GM21423 (cell line): ENCODE data around the gene PRKAB1.
"Not testable (repeated sequence)": the region's sequence is repeated elsewhere in the genome, so short reads cannot be mapped to it uniquely, and the experiment has no call there.

Source experiments
- ATAC-seq: cut with Tn5 transposase; IDR thresholded peaks from one replicate; pipeline ENCODE4 v1.9.1; 2021; ENCODE audit warnings: mild to moderate bottlenecking, moderate library complexity; ENCODE audit not compliant: unreplicated experiment

PRKAB1 gene

DNA sequence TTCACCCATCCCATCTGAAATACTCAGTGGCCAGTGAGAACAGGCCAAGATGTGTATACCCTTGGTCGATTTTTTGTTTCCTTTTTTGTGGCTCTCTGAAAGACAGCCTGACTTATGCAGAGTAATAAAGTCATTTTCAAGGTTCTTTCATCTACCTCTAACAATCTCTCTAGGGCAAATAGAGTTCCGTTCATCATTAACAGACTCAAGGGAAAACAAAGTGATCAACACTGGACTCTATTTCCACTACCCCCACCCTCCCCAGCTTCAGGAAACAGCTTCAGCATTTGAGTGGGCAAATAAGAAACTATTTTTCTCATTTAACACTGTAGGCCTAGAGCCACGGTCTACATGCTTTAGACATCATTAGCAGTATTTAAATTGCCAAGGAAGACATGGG, 15.9 kb downstream of the PRKAB1 start:
- ATAC-seq: no peak

DNA sequence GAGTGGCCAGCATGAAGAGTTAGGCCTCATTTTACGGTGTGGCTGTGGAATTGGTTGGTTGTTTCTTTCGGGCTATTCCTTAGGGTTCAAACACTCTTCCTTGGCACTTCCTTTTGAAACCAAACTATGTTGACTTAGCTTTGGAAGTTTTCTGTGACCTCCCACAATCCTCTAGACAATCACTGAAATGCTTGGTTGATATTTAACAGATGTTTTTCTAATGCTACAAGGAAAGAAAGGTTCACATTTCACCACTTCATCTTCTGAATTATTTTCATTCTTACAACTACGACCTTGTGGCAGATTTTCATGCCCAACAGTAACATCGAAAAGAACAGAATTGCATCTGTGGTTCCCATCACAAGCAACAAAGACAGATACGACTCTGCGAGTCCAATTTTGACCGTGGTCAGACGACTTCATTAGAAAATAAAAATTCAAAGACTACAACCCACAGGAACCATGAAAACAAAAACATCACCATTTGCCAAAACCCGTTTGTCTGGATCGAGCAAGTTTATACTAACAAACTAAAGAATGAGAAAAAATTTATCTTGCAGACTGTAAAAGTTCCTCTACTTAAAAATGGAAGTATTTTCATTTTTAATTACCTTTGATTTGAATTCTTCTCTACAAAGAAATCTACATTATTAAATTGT, 16.9 kb downstream of the PRKAB1 start:
- no peak for ATAC-seq

DNA sequence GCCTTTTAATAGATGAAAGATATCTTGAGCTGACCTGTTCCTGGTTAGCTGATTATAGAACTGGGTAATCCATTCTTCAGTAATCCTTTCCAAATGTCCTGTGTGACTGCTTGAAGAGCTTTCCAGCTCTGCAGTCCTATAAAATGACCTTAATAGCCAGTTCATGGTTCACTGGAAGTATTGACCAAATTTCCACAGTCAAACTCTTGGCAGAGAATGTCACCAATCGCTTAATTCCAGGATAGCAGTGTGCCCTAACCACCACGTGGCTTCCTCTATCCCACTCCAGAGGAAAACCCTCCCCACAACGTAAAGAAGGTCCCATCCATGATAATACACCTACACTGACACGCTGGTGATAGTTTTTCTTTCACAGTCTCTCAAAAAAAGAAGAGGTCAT, 17.4 kb downstream of the PRKAB1 start:
- no peak for ATAC-seq

DNA sequence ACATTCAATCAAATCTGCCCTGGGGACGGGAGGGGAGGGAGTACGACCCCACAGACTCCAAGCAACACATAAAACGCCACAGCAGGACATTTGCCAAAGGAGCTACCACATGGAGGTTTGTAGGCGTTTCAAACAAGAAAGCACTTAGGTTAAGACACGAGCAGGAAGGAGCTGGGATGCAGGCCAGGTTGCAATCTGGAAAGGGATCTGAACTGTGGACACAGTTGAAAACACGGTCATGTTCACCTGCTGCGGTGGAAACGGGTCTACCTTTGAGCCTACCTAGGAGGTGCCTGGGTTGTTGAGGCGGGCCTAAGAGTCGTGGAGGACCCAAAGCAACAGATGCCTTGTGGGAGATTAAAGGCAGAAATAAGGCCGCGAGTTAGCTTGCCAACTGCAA, 18.4 kb downstream of the PRKAB1 start:
- ATAC-seq: no peak

DNA sequence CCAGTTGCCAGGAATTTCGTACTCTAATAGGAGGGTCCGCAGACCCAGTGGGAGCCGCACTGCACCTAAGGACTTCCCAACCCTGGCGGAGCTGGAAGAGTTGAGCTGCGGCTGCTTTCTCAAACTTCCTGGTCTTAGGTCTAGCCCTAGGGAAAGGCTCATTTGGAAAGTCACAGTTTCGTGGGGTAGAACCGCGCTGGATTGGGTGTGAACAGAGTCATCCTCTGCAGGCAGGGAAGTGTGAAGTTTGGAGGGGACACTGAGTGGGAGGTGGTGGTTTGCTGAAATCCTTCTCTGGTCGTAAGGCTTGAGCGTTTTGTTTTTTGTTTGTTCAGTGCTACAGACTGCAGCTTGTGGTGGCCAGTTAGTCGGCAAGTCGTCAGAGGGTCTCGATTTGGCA, 18.8 kb downstream of the PRKAB1 start:
- ATAC-seq: no peak

DNA sequence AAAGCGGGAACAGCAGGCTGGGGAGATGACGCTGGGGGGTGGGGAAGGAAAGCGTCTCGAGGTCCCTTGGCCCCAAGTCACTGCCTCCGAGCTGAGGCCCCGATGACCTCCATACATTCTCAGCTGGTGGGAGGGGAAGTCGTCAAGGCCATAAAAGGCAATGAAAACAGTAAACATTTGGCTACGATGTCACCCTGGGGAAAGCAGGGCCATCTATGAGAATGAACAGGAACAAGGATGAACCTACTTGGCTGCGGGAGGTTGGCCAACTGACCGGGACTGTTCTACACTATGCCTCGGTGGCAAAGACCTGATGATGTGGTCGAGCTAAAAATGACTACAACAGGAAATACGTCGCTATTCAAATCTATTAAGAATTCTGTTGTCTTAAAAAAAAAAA, 19.5 kb downstream of the PRKAB1 start:
- no peak for ATAC-seq

DNA sequence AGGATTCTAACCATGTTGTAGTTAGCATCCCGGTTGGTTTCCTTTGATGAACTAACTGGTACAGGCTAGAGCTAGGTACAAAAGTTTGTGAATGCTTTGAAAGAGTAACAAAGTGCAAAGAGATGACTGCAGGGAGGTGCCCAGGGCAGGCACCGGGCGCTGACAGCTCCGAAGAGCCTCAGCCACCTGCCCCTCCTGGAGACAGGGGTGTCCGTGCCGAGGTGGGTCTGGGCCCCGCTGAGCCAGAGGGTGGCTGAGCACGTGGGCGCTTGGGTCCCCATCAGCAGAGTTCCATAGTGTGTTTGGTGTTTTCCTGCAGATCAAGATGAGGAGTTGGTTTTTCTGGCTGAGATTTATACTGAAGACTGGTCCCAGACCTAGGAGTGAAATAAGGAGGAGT, 19.9 kb downstream of the PRKAB1 start:
- ATAC-seq: no peak

DNA sequence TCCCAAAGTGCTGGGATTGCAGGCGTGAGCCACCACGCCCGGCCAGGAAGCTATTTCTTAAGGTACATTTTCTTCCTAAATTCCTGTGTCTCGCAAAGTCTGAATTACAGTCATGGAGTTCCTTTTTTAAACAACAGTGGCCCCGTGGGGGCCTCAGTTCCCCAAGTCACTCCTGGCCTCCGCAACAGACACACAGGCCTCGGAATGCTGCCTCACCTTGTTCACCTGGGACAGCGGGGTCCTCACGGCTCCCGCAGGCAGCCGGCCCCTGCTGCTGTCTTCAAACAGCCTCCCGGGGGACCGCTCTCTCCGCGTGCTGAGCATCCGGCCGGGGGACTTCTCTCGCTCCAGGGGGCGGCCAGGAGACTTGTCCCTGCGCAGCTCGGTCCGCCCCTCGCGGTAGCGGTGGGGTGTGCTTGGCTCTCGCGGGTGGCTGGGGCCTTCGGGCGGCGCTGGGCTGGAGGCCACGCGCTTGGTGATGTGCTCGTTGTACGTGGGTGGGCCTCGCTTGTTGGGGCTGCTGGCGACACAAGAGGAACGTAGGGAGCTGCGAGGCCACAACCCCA, 22.1 kb downstream of the PRKAB1 start:
- ATAC-seq: no peak

DNA sequence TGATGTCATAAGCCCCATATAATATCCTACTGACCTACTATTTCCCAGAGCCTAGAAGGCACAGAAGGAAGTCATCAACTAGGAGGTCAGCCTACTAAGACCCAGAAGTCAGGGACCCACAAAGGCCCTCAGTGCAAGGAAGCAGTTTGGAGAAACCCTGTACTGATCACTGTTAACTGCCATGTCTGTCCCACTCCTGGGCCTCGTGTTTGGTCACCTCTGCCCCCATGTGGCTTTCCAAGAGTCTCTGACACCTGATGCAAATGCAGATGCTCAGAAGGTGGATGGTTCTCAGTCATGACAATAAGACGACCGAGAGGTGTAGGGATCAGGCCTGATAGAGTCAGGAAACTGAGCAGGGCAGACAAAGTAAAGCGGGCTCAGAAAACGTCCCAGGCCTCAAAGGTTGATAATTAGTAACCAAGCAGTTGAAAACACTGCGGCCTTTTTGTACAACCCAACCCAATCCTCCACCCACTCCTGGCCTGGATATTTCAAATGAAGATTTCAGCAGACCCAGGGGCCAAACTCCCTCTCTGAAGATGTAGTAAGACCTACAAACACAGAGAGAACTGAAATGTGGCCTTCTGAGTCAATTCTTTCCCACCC, 23.4 kb downstream of the PRKAB1 start:
- no peak for ATAC-seq

DNA sequence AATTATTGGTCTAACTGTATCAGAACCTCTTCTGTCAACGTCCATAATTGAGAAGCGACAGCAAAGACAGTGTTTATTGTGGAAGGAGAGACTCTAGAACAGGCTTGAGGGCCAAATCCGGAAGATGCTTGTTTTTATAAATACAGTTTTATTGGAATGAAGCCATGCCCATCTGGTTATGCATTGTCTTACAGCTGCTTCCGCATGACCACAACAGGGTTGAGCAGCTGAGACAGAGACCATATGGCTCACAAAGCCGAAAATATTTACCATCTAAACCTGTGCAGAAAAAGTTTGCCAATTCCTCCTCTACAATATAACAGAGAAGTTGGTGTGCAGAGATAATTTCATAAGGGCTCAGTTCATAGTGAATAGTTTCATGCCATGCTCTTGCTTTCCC, 24.5 kb downstream of the PRKAB1 start:
- ATAC-seq: no peak

DNA sequence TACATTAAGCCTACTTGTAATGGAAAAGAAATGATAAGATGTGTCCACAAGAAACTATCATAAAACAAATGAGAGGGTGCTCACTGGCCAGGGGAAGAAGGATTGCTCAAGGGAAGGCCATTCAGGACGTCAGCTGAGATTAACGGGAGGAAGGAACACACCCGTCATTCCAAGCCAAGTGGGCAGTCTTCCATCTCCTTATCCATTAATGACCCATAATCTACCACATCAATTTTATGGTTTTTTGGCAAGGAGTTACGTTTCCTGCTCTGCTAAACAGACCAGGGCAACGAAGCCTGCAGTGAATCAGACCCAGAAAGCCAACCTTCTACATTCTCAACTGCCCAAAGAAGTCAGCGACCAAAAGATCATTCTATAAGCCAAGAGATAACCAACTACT, 25.1 kb downstream of the PRKAB1 start:
- no peak for ATAC-seq

DNA sequence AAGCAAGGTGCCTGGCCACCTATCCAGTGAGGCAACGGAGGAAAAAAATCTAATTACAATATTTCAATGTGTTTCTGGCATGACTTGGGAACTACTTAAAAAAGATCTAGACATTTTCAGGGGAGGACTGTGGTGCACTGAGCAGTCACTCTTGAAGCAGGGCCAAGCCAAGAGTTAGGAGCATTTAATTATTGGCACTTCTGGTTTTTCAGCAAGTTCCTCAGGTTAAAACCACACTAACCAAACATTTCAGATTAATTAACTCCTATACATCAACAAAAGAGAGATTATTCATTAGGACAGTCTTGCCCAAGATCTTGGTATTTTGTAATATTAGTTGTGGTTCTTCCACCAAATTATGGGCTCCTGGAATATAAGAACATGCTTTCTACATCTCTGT, 25.6 kb downstream of the PRKAB1 start:
- no peak for ATAC-seq

DNA sequence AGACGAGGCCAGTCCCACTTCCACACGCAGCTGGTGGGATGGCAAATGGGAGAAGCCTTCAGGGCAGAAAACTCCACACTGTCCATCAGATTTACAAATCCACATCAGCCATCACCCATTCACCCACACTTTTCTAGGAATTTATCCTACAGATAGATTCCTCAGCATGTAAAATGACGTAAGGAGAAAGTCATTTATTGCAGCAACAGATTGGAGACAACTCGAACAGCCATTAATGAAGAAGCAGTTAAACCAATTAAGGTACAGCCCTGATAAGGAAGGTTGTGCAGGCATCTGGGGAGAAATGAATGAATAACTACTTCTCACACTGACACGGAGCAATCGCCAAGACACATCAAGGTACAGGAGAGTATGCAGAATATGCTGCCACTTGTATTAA, 26.2 kb downstream of the PRKAB1 start:
- no peak for ATAC-seq

DNA sequence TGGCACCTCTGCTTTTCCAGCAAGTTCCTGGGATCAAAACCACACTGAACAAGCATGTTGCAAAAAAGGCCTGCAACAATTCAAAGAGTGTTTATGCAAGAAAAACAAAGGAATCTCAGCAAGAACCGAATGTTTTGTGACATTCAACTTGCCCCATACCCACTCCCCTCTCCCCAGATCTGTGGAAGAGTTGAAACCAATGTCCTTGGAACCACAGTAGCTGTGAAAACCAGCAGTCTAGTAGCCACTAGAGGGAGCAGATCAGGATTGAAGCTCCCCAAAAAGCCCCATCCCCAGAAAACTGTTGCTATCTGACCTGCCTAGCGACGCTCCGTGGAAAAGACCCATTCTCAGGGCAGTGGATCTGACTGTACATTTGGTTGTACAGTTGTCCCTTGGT, 27.1 kb downstream of the PRKAB1 start:
- ATAC-seq: no peak

DNA sequence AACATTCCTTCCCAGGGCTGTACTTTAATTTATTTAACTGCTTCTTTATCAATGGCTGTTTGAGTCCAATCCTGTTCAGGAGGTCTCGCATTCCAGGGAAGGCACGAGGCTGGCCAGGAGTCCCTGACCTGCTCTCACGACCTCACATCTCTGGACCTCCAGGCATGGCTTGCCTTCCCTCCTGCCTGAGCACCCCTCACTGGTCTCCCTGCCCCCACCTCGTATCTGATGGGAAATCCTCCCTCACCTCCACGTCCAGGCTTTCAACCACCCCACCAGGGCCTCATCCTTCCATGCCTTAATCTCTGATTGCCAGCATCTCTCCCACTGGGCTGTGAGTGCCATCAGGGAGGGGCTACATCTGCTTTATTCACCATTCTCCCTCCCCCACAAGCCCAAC, 29.0 kb downstream of the PRKAB1 start:
- ATAC-seq: no peak

DNA sequence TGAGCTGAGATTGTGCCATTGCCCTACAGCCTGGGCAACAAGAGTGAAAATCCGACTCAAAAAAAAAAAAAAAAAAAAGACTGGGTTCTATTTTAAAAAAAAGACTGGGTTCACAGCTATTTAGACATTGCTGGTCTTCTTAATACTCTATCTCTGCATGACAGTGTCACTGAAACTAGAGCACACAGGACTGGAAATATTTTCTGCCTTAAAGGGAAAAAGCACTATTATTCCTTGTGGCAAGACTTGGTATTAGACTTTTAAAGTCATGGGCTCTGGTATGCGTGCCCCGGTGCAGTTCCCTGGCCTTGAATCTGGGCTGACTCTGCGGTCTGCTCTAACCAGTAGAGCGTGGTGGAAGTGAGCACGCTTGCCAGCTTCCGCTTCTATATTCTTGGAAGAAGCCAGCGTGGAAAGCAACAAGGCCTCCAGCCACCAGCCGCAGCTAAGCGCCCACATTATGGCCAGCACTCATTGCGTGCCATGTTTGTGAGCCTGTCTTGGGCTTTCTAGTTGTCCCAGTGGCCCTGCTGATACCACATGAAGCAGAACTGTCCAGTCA, 31.3 kb downstream of the PRKAB1 start:
- ATAC-seq: no peak

DNA sequence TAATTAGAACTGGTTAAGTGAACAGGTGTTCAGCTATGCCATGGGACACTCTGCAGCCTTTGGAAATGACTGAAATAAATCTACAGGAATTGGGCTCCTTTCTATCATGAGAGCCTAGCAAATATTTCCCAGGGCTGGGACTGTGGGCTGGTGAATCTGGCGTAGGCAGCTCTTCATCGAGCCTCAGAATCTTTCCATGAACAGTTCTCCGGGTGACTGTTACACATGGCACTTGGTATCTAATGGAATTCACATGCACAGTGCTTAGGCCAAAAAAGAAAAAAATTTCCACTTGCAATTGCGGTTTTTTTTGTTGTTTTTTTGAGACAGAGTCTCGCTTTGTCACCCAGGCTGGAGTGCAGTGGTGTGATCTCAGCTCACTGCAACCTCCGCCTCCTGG, 32.1 kb downstream of the PRKAB1 start:
- no peak for ATAC-seq

DNA sequence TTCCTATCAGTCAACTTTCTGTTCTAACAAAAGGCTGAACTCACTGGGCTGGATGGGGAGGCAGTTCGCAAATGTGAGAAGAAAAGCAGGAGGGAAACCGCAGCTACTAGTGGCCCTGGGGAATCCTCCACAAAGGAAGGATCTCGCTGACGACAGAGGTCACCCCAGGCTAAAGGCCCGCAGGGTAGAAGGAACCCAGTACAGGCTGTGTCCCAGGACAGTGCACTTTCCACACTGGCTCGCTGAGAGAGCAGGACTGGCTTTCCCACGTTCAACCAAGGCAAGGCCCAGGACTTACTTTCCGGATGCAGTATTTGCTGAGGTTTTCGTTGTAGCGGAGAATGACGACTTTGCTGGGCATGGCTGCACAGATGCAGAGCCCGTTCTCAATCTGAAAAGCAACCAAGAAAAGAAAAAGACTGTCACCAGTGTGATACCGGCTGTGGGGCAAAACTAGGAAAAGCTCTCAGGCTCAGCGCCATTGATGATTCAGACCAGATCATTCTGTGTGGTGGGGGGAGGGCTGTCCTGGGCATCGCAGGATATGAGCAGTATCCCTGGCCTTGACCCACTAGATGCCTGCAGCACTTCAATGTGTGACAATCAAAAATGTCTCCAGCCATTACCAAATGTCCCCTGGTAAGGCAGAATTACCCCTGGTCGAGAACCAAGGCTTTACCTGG, 36.3 kb downstream of the PRKAB1 start:
- ATAC-seq: no peak

DNA sequence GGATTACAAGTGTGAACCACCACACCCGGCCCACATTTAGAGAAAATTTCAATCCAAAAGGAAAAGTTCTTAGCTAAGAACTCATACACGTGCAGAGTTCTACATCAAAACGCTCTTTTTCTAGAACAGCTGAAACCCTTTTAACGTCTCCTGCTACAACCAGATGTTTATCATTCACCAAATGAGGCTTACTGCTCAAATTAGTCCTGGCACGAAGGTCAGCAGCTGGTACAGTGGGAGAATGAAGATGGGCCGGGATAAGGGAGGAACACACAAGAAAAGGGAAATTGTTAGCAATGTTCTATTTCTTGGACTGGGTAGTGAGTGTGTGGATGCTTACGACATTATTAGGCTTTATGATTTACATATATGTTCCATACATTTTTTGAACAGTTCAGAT, 37.2 kb downstream of the PRKAB1 start:
- no peak for ATAC-seq

DNA sequence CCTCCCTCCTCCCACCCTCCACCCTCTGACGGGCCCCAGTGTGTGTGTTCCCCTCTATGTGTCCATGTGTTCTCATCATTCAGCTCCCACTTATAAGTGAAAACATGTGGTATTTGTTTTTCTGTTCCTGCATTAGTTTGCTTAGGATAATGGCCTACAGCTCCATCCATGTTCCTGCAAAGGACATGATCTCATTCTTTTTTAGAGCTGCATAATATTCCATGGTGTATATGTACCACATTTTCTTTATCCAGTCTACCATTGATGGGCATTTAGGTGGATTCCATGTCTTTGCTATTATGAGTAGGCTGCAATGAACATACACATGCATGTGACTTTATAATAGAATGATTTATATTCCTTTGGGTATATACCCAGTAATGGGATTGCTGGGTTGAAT, 38.5 kb downstream of the PRKAB1 start:
- ATAC-seq: not testable (repeated sequence)

DNA sequence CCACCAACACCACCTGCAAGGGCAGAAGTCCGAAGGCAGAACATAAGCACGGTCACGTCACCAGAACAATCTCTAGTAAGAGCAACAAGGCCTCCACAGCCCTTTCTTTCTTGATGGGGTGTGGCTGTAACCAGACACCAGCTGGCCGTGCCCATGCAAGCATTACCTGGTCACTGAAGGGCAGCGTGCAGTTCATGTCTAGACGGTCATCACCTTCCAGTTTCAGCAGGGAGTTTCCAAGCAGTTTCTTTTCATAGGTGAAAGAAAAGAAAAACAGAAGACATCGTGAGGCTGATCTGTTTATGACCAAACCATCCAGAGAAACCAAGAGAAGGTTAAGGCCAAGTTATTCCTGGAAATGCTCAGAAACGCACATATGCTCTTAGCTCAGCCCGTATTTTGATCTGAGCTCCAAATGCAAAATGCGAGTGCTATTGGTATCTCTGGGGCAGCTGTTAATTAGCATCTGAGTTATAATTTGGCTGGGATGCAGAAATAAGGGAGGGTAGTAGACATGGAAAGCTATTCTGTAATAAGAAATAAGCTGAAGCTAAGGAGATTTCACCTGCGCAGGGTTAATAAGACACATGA, 42.5 kb downstream of the PRKAB1 start:
- ATAC-seq: no peak
